ENCODE results near the gene MGARP.
A peak's percentile ranks its signal among the peaks of the same experiment; 100 is the strongest.

The MGARP gene

DNA sequence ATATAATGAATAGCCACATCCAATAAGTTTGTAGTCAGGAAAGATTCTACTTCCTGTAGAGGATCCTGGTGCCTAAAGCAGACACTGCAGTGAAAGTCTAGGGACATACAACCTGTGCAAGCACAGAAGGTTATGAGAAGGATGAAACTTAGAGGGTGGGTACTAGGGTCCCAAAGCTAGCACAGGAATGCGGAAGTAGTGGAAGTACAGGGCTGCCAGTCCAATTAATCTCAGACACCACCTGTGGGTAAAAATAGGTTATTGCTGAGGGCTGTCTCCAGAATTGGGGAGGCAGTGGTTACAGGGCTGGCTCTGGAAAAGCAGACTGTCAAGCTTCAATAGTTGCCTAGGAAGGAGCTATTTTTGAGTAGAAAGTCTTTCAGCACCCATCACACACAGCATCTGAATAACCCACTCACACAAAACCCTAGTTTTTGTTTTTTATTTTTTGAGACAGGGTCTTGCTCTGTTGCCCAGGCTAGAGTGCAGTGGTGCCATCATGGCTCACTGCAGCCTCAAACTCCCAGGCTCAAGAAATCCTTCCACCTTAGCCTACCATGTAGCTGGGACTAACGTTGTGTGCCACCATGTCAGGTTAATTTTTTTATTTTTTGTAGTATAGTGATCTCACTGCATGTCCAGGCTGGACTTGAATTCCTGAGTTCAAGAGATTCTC is 52.2 kb downstream of the MGARP start:
- H3K9ac ChIP-seq (ENCODE audit: insufficient read length), result no peak overlapping the region
- no peak overlapping the region for H3K4me3 ChIP-seq
- DNase-seq (ENCODE audit: low read depth, low spot score), result no peak

GRCh38 chr4:139223682-139224317 is 56.2 kb downstream of the MGARP start:
- DNase-seq (ENCODE audit: low read depth, low spot score), result no peak
- TF ChIP-seq FOXP2 (optimal IDR thresholded peaks at IDR 0.05; ENCODE audit: control extremely low read depth, extremely low read length, insufficient read depth) (no peak), POLR2AphosphoS5 (IDR thresholded peaks at IDR 0.05; ENCODE audit: borderline replicate concordance, low read depth, low read length) (no peak), EZH2 (IDR thresholded peaks at IDR 0.05) (no peak)
- H3K27ac ChIP-seq, result peak overlapping the region; percentile 90

More for the DNA sequence above, 52.2 kb downstream of the MGARP start:
- H3K36me3 ChIP-seq (ENCODE audit: insufficient read depth, low read length), result no peaks in the 10 kb centered on the region
- no peak overlapping the region for H3K27ac ChIP-seq
- no peak for TF ChIP-seq POLR2AphosphoS5 (IDR thresholded peaks at IDR 0.05; ENCODE audit: borderline replicate concordance, low read depth, low read length)
- TF ChIP-seq EZH2 (IDR thresholded peaks at IDR 0.05), result no peak
- TF ChIP-seq FOXP2 (optimal IDR thresholded peaks at IDR 0.05; ENCODE audit: control extremely low read depth, extremely low read length, insufficient read depth), result no peak
- no peaks in the 10 kb centered on the region; the same call in 1 of the 2 replicates for H3K9me3 ChIP-seq (ENCODE audit: low read depth, low read length)

GRCh38 chr4:139222215-139222614 is 57.8 kb downstream of the MGARP start:
- no peak overlapping the region for H3K27ac ChIP-seq
- TF ChIP-seq EZH2 (IDR thresholded peaks at IDR 0.05) (no peak), POLR2AphosphoS5 (IDR thresholded peaks at IDR 0.05; ENCODE audit: borderline replicate concordance, low read depth, low read length) (no peak), FOXP2 (optimal IDR thresholded peaks at IDR 0.05; ENCODE audit: control extremely low read depth, extremely low read length, insufficient read depth) (no peak)

More at GRCh38 chr4:139223682-139224317, 56.2 kb downstream of the MGARP start:
- Histone ChIP-seq H3K9ac (ENCODE audit: insufficient read length) (no peak overlapping the region), H3K9me3 (ENCODE audit: low read depth, low read length) (no peaks in the 10 kb centered on the region; the same call in 1 of the 2 replicates), H3K36me3 (ENCODE audit: insufficient read depth, low read length) (no peaks in the 10 kb centered on the region), H3K4me3 (no peak overlapping the region)

DNA sequence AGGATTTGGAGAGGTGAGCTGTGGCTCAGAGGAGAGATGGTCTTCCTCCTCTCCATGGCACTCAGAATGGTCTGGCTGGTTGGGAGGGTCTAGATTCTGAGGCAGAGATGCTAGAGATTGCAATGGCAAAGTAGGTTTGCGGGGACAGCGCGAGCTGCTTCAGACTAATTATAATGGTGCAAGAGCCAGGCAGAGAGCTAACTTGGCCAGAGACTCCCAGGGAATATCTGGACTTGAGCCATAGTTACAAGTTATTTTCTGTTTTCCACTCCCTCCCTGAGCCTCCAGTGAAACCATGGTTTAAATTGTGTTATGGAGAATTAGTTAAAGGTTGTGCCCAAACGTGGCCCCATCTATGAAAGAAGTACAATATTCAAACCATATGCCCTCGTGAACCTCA is 58.3 kb downstream of the MGARP start:
- no peaks in the 10 kb centered on the region; the same call in 1 of the 2 replicates for H3K9me3 ChIP-seq (ENCODE audit: low read depth, low read length)

More at GRCh38 chr4:139222215-139222614, 57.8 kb downstream of the MGARP start:
- H3K36me3 ChIP-seq (ENCODE audit: insufficient read depth, low read length), result no peaks in the 10 kb centered on the region
- DNase-seq (ENCODE audit: low read depth, low spot score), result no peak
- no peak overlapping the region for H3K4me3 ChIP-seq
- no peak overlapping the region for H3K9ac ChIP-seq (ENCODE audit: insufficient read length)
- H3K9me3 ChIP-seq (ENCODE audit: low read depth, low read length), result no peaks in the 10 kb centered on the region; the same call in 1 of the 2 replicates

GRCh38 chr4:139219450-139220055 is 60.5 kb downstream of the MGARP start:
- Histone ChIP-seq H3K4me3 (no peak overlapping the region), H3K36me3 (ENCODE audit: insufficient read depth, low read length) (no peaks in the 10 kb centered on the region), H3K27ac (peak overlapping the region; percentile 90), H3K9ac (ENCODE audit: insufficient read length) (peak overlapping the region; percentile 19), H3K9me3 (ENCODE audit: low read depth, low read length) (no peaks in the 10 kb centered on the region; the same call in 1 of the 2 replicates)
- peak; percentile 75 for DNase-seq (ENCODE audit: low read depth, low spot score)
- TF ChIP-seq POLR2AphosphoS5 (IDR thresholded peaks at IDR 0.05; ENCODE audit: borderline replicate concordance, low read depth, low read length), result peak; percentile 47; the same call in 1 of the 2 replicates
- no peak for TF ChIP-seq FOXP2 (optimal IDR thresholded peaks at IDR 0.05; ENCODE audit: control extremely low read depth, extremely low read length, insufficient read depth)
- no peak for TF ChIP-seq EZH2 (IDR thresholded peaks at IDR 0.05)

More for the DNA sequence above, 58.3 kb downstream of the MGARP start:
- no peak for DNase-seq (ENCODE audit: low read depth, low spot score)
- Histone ChIP-seq H3K9ac (ENCODE audit: insufficient read length) (no peak overlapping the region), H3K4me3 (no peak overlapping the region), H3K36me3 (ENCODE audit: insufficient read depth, low read length) (no peaks in the 10 kb centered on the region), H3K27ac (0 out of 2 replicates have a peak overlapping the region, but pooled peaks have one; percentile 90)
- TF ChIP-seq FOXP2 (optimal IDR thresholded peaks at IDR 0.05; ENCODE audit: control extremely low read depth, extremely low read length, insufficient read depth) (no peak), POLR2AphosphoS5 (IDR thresholded peaks at IDR 0.05; ENCODE audit: borderline replicate concordance, low read depth, low read length) (no peak), EZH2 (IDR thresholded peaks at IDR 0.05) (no peak)

Data from SK-N-MC (cell line).